Measurements from ENCODE around the gene ARHGAP12. TPM values are rescaled to one million over a fixed set of nuclear protein-coding genes. Genes with fewer than 3 reads are reported as not detected.
"Not testable (repeated sequence)": the region's sequence is repeated elsewhere in the genome, so short reads cannot be mapped to it uniquely, and the experiment has no call there.

ARHGAP12 gene
- total RNA-seq, 2 experiments from 2014 or later, result 11.8 to 14.5 TPM

DNA sequence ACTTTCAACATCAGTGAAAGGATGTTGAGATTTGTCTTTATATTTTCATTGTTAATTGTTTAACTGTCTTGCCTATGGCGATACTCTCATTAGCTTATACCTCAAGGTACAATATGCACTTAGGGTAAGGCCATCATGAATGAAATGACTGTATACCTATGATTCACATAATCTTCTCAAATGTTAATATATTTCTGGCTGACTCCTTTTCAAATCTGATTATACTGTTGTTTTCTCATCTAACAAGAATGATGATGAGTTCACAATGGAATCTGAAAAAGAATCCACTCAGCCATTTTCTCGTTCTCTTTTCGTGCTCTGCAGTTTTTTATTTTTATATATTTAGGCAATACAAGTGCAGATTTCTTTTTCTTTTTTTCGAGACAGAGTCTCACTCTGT is 159.1 kb downstream of the ARHGAP12 start:
- Histone ChIP-seq H3K9me3 (ENCODE audit: low read length) (no peaks in the 10 kb centered on the region), H3K4me2 (ENCODE audit: low read length) (no peak overlapping the region), H3K27ac (ENCODE audit: low read depth, low read length, poor library complexity, severe bottlenecking) (no peak overlapping the region), H2AFZ (ENCODE audit: low read length) (no peak overlapping the region), H3K4me3 (ENCODE audit: low read depth, low read length, poor library complexity, severe bottlenecking) (no peak overlapping the region), H3K36me3 (ENCODE audit: insufficient read depth, low read length) (no peaks in the 10 kb centered on the region), H3K4me1 (ENCODE audit: insufficient read depth, low read length, poor library complexity, severe bottlenecking) (no peaks in the 10 kb centered on the region), H3K9me2 (ENCODE audit: insufficient read depth, low read length) (no peaks in the 10 kb centered on the region), H4K20me1 (ENCODE audit: insufficient read depth, low read length) (no peaks in the 10 kb centered on the region), H3K79me2 (ENCODE audit: insufficient read depth, low read depth, low read length) (no peaks in the 10 kb centered on the region)
- POLR2A ChIA-PET, result interaction anchor here (0.6 kb wide), 1 partner anchor 316 kb away, joined by 3 read pairs; no protein-coding TSS in a partner anchor
- intact Hi-C loops (cut with micrococcal nuclease; ENCODE audit: unreplicated experiment), result no loop called here
- CTCF ChIA-PET (ENCODE audit: unreplicated experiment), result no interaction called here
- no peak for TF ChIP-seq EZH2phosphoT487 (IDR thresholded peaks at IDR 0.05; ENCODE audit: borderline replicate concordance, low read depth, low read length)
- TF ChIP-seq, protein P1, sequence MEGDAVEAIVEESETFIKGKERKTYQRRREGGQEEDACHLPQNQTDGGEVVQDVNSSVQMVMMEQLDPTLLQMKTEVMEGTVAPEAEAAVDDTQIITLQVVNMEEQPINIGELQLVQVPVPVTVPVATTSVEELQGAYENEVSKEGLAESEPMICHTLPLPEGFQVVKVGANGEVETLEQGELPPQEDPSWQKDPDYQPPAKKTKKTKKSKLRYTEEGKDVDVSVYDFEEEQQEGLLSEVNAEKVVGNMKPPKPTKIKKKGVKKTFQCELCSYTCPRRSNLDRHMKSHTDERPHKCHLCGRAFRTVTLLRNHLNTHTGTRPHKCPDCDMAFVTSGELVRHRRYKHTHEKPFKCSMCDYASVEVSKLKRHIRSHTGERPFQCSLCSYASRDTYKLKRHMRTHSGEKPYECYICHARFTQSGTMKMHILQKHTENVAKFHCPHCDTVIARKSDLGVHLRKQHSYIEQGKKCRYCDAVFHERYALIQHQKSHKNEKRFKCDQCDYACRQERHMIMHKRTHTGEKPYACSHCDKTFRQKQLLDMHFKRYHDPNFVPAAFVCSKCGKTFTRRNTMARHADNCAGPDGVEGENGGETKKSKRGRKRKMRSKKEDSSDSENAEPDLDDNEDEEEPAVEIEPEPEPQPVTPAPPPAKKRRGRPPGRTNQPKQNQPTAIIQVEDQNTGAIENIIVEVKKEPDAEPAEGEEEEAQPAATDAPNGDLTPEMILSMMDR (conservative IDR thresholded peaks at IDR 0.05; ENCODE audit: low read length), result no peak
- no peak for DNase-seq (ENCODE audit: low spot score)
- no TSS peak for BruUV-seq (replicated peaks)

DNA sequence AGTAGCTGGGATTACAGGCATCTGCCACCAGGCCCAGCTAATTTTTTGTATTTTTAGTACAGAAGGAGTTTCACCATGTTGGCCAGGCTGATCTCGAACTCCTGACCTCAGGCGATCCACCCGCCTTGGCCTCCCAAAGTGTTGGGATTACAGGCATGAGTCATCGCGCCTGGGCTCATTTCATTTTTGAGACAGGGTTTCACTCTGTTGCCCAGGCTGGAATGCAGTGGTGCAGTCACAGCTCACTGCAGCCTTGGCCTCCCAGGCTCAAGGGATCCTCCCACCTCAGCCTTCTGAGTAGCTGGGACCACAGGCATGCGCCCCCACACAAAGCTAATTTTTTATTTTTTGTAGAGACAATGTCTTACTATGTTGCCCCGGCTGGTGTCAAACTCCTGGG is 159.7 kb downstream of the ARHGAP12 start:
- H3K4me1 ChIP-seq (ENCODE audit: insufficient read depth, low read length, poor library complexity, severe bottlenecking); H3K4me2 ChIP-seq (ENCODE audit: low read length); BruUV-seq (replicated peaks); H3K9me2 ChIP-seq (ENCODE audit: insufficient read depth, low read length); CTCF ChIA-PET (ENCODE audit: unreplicated experiment); H4K20me1 ChIP-seq (ENCODE audit: insufficient read depth, low read length); H3K9me3 ChIP-seq (ENCODE audit: low read length); H2AFZ ChIP-seq (ENCODE audit: low read length); H3K27ac ChIP-seq (ENCODE audit: low read depth, low read length, poor library complexity, severe bottlenecking); intact Hi-C loops (cut with micrococcal nuclease; ENCODE audit: unreplicated experiment); DNase-seq (ENCODE audit: low spot score); H3K79me2 ChIP-seq (ENCODE audit: insufficient read depth, low read depth, low read length); H3K4me3 ChIP-seq (ENCODE audit: low read depth, low read length, poor library complexity, severe bottlenecking); H3K36me3 ChIP-seq (ENCODE audit: insufficient read depth, low read length): not testable (repeated sequence)
- POLR2A ChIA-PET, result interaction anchor here (0.6 to 1.1 kb wide), 3 partner anchors 11 to 1221 kb away, joined by 3 to 8 read pairs (median 3); no protein-coding TSS in a partner anchor

DNA sequence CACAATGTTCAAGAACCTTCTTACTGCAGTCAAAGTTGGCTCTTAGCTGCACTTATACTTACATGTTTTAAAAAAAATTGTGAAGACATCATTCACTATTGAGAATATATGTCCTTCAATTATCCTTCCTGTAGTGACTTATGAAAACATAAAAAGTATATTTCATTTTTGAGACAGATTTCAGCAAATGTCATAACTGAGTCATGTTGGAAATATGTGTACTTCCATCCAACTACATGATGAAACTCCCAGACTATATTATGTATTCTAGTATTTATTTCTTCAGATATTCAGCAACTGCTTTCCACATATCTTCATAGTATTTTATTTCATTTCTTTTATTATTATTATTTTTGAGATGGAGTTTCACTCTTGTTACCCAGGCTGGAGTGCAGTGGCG is 160.2 kb downstream of the ARHGAP12 start:
- ChIA-PET CTCF (ENCODE audit: unreplicated experiment) (no interaction called here), POLR2A (interaction anchor here (0.6 to 1.1 kb wide), 2 partner anchors 11 to 1221 kb away, joined by 3 to 8 read pairs; no protein-coding TSS in a partner anchor)
- TF ChIP-seq, protein P1 (conservative IDR thresholded peaks at IDR 0.05; ENCODE audit: low read length), result no peak
- no peak for TF ChIP-seq EZH2phosphoT487 (IDR thresholded peaks at IDR 0.05; ENCODE audit: borderline replicate concordance, low read depth, low read length)
- no peaks in the 10 kb centered on the region for H3K36me3 ChIP-seq (ENCODE audit: insufficient read depth, low read length)
- intact Hi-C loops (cut with micrococcal nuclease; ENCODE audit: unreplicated experiment), result no loop called here
- no peak overlapping the region for H3K4me2 ChIP-seq (ENCODE audit: low read length)
- H3K9me3 ChIP-seq (ENCODE audit: low read length), result no peaks in the 10 kb centered on the region
- no TSS peak for BruUV-seq (replicated peaks)
- no peak for DNase-seq (ENCODE audit: low spot score)
- H3K4me1 ChIP-seq (ENCODE audit: insufficient read depth, low read length, poor library complexity, severe bottlenecking), result no peaks in the 10 kb centered on the region
- no peaks in the 10 kb centered on the region for H3K79me2 ChIP-seq (ENCODE audit: insufficient read depth, low read depth, low read length)
- H3K4me3 ChIP-seq (ENCODE audit: low read depth, low read length, poor library complexity, severe bottlenecking), result no peak overlapping the region
- H2AFZ ChIP-seq (ENCODE audit: low read length), result no peak overlapping the region
- H3K27ac ChIP-seq (ENCODE audit: low read depth, low read length, poor library complexity, severe bottlenecking), result no peak overlapping the region
- no peaks in the 10 kb centered on the region for H4K20me1 ChIP-seq (ENCODE audit: insufficient read depth, low read length)
- H3K9me2 ChIP-seq (ENCODE audit: insufficient read depth, low read length), result no peaks in the 10 kb centered on the region

All from OCI-LY7 (cell line).